Measurements from ENCODE around the gene SMARCD3. TPM values are rescaled to one million over a fixed set of nuclear protein-coding genes. Genes with fewer than 3 reads are reported as not detected.

SMARCD3 gene
- total RNA-seq, 2 experiments from 2014 or later: 11.8 to 14.8 TPM

GRCh38 chr7:151195616-151196450, 52.7 kb downstream of the SMARCD3 start:
- intact Hi-C loops (cut with DNase I, micrococcal nuclease): no loop called here
- H3K4me1 Mint-ChIP-seq (ENCODE audit: low read depth): peaks cover 5% of the 10 kb centered on the region
- Histone ChIP-seq H3K4me1 (ENCODE audit: insufficient read depth, low read length) (peaks cover 24% of the 10 kb centered on the region), H3K36me3 (ENCODE audit: insufficient read depth, low read length) (no peaks in the 10 kb centered on the region), H3K9me3 (ENCODE audit: control insufficient read depth in 1 of 2, insufficient read depth in 1 of 2, low read length in 2 of 2) (no peaks in the 10 kb centered on the region), H3K4me3 (ENCODE audit: low read length) (no peak overlapping the region), H3K27ac (ENCODE audit: low read depth in 1 of 2, low read length in 2 of 2) (no peak overlapping the region), H3K27me3 (ENCODE audit: control insufficient read depth in 1 of 2, insufficient read depth in 2 of 2, low read length in 2 of 2) (peaks cover 0 to 4% of the 10 kb centered on the region in 2 experiments)
- H3K27me3 Mint-ChIP-seq: peaks cover 11% of the 10 kb centered on the region
- no peak overlapping the region for H3K4me3 Mint-ChIP-seq
- CTCF ChIA-PET: no interaction called here
- DNase-seq (no peak), ATAC-seq (ENCODE audit: poor library complexity) (no peak)
- TF ChIP-seq CTCF (IDR thresholded peaks at IDR 0.05): no peak
- H3K9me3 Mint-ChIP-seq: no peaks in the 10 kb centered on the region
- no peak overlapping the region for H3K27ac Mint-ChIP-seq
- POLR2A ChIA-PET: no interaction called here
- H3K36me3 Mint-ChIP-seq (ENCODE audit: low read depth): no peaks in the 10 kb centered on the region

GRCh38 chr7:151194188-151194587, 54.3 kb downstream of the SMARCD3 start:
- Mint-ChIP-seq H3K36me3 (ENCODE audit: low read depth) (no peaks in the 10 kb centered on the region), H3K27ac (no peak overlapping the region), H3K9me3 (no peaks in the 10 kb centered on the region), H3K4me1 (ENCODE audit: low read depth) (peaks cover 5% of the 10 kb centered on the region), H3K4me3 (no peak overlapping the region), H3K27me3 (peaks cover 11% of the 10 kb centered on the region)
- H3K4me3 ChIP-seq (ENCODE audit: low read length): no peak overlapping the region
- no peaks in the 10 kb centered on the region for H3K9me3 ChIP-seq (ENCODE audit: control insufficient read depth in 1 of 2, insufficient read depth in 1 of 2, low read length in 2 of 2)
- H3K4me1 ChIP-seq (ENCODE audit: insufficient read depth, low read length): peaks cover 24% of the 10 kb centered on the region
- H3K27me3 ChIP-seq (ENCODE audit: control insufficient read depth in 1 of 2, insufficient read depth in 2 of 2, low read length in 2 of 2): peaks cover 0 to 4% of the 10 kb centered on the region in 2 experiments
- intact Hi-C loops (cut with DNase I, micrococcal nuclease): no loop called here
- ChIA-PET CTCF (no interaction called here), POLR2A (no interaction called here)
- ATAC-seq (ENCODE audit: poor library complexity): peak; percentile 51
- H3K27ac ChIP-seq (ENCODE audit: low read depth in 1 of 2, low read length in 2 of 2): no peak overlapping the region
- DNase-seq: peak in 1 of 14 experiments; percentile 33
- TF ChIP-seq CTCF (IDR thresholded peaks at IDR 0.05): no peak
- no peaks in the 10 kb centered on the region for H3K36me3 ChIP-seq (ENCODE audit: insufficient read depth, low read length)

- Mint-ChIP-seq H3K9me3 (no peaks in the 10 kb centered on the region), H3K4me1 (ENCODE audit: low read depth) (peaks cover 5% of the 10 kb centered on the region), H3K36me3 (ENCODE audit: low read depth) (no peaks in the 10 kb centered on the region), H3K27ac (no peak overlapping the region), H3K4me3 (no peak overlapping the region), H3K27me3 (peaks cover 11% of the 10 kb centered on the region)
- intact Hi-C loops (cut with DNase I, micrococcal nuclease): no loop called here
- TF ChIP-seq CTCF (IDR thresholded peaks at IDR 0.05): no peak
- ATAC-seq (ENCODE audit: poor library complexity) (no peak), DNase-seq (no peak)
- ChIA-PET POLR2A (no interaction called here), CTCF (no interaction called here)
- Histone ChIP-seq H3K4me1 (ENCODE audit: insufficient read depth, low read length) (peaks cover 24% of the 10 kb centered on the region), H3K27ac (ENCODE audit: low read depth in 1 of 2, low read length in 2 of 2) (no peak overlapping the region), H3K27me3 (ENCODE audit: control insufficient read depth in 1 of 2, insufficient read depth in 2 of 2, low read length in 2 of 2) (peaks cover 0 to 4% of the 10 kb centered on the region in 2 experiments), H3K4me3 (ENCODE audit: low read length) (no peak overlapping the region), H3K9me3 (ENCODE audit: control insufficient read depth in 1 of 2, insufficient read depth in 1 of 2, low read length in 2 of 2) (no peaks in the 10 kb centered on the region), H3K36me3 (ENCODE audit: insufficient read depth, low read length) (no peaks in the 10 kb centered on the region)
Observed at GRCh38 chr7:151193203-151193978, 55.1 kb downstream of the SMARCD3 start.
